Measurements from ENCODE around the gene ZNF226.

DNA sequence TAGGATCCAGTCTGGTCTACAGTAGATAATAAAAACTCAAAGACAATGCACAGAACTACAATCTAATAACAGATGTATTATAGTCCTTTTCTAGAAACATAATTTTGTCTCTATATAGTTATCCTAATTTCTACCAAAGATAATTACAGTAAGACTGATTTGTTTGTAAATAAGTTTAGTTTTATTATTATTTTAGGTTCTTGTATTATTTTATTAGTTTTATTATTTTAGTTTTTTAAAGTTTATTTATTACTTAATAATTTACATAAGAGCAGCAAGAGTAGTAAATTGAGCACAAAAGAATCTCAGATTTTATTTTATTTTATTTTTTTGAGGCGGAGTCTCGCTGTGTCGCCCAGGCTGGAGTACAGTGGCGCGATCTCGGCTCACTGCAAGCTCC is 25.1 kb downstream of the ZNF226 start:
- no peak for TF ChIP-seq CTCF (IDR thresholded peaks at IDR 0.05; ENCODE audit: low read length)
- TF ChIP-seq EZH2phosphoT487 (IDR thresholded peaks at IDR 0.05; ENCODE audit: low read length) = no peak
- TF ChIP-seq EZH2 (optimal IDR thresholded peaks at IDR 0.05; ENCODE audit: low read depth, low read length) = no peak
